ENCODE measurements around the gene AKNAD1.

GRCh38 chr1:108850929-108851328, 6.0 kb downstream of the AKNAD1 start:
- TF ChIP-seq CTCF (IDR thresholded peaks at IDR 0.05) (no peak), POLR2AphosphoS5 (IDR thresholded peaks at IDR 0.05; ENCODE audit: low read depth, low read length) (no peak), REST (IDR thresholded peaks at IDR 0.05; ENCODE audit: insufficient read depth in 1 of 2, low read depth in 2 of 2, low read length in 1 of 2) (no peak)

Data from Panc1 (cell line).